ENCODE results near the gene RUNX2. TPM values are rescaled to one million over a fixed set of nuclear protein-coding genes. Genes with fewer than 3 reads are reported as not detected.

Gene RUNX2
- total and polyA plus RNA-seq, 8 donors: 2.5 to 5.9 (median 3.0) TPM

GRCh38 chr6:45419571-45420082, 91.5 kb downstream of the RUNX2 start:
- ATAC-seq: peak; percentile 63
- DNase-seq: peak; percentile 54 to 90 (median 80)
- no peak for TF ChIP-seq CTCF (IDR thresholded peaks at IDR 0.05)
- peak overlapping the region; percentile 27 to 69 for H3K4me3 ChIP-seq
- H3K27me3 ChIP-seq: peaks cover 24 to 94% of the 10 kb centered on the region in 2 donors
- no peaks in the 10 kb centered on the region for H3K36me3 ChIP-seq
- H3K9me3 ChIP-seq: no peaks in the 10 kb centered on the region
- intact Hi-C loops (cut with DNase I): loop anchor here in 1 of 2 donors (10.0 kb wide), 1 partner anchor 295 kb away; no protein-coding TSS in a partner anchor
- H3K27ac ChIP-seq: no peak overlapping the region
- H3K4me1 ChIP-seq: peaks cover 9 to 48% of the 10 kb centered on the region in 2 donors

GRCh38 chr6:45420083-45420908, 92.2 kb downstream of the RUNX2 start:
- peaks cover 9 to 48% of the 10 kb centered on the region in 2 donors for H3K4me1 ChIP-seq
- H3K36me3 ChIP-seq: no peaks in the 10 kb centered on the region
- no peak for ATAC-seq
- intact Hi-C loops (cut with DNase I): loop anchor here in 1 of 2 donors (10.0 kb wide), 1 partner anchor 295 kb away; no protein-coding TSS in a partner anchor
- H3K27me3 ChIP-seq: peaks cover 24 to 94% of the 10 kb centered on the region in 2 donors
- TF ChIP-seq CTCF (IDR thresholded peaks at IDR 0.05): no peak
- no peaks in the 10 kb centered on the region for H3K9me3 ChIP-seq
- DNase-seq: peak in 2 of 4 donors; percentile 45 to 65
- no peak overlapping the region for H3K27ac ChIP-seq
- peak overlapping the region; percentile 27 to 69 for H3K4me3 ChIP-seq

GRCh38 chr6:45420909-45421708, 93.0 kb downstream of the RUNX2 start:
- peak overlapping the region; percentile 55 to 69 for H3K4me3 ChIP-seq
- TF ChIP-seq CTCF (IDR thresholded peaks at IDR 0.05): no peak
- H3K27ac ChIP-seq: peak overlapping the region; percentile 50 to 84
- H3K27me3 ChIP-seq: peaks cover 24 to 87% of the 10 kb centered on the region in 2 donors
- H3K9me3 ChIP-seq: no peaks in the 10 kb centered on the region
- DNase-seq: no peak
- peaks cover 9 to 48% of the 10 kb centered on the region in 2 donors for H3K4me1 ChIP-seq
- no peaks in the 10 kb centered on the region for H3K36me3 ChIP-seq
- ATAC-seq: no peak
- intact Hi-C loops (cut with DNase I): loop anchor here in 1 of 2 donors (10.0 kb wide), 1 partner anchor 294 kb away; no protein-coding TSS in a partner anchor

- DNase-seq (peak in 3 of 4 donors; percentile 55 to 91 (median 79)), ATAC-seq (peak; percentile 65)
- Histone ChIP-seq H3K9me3 (no peaks in the 10 kb centered on the region), H3K4me3 (peak overlapping the region; percentile 55 to 69), H3K27me3 (peaks cover 24 to 79% of the 10 kb centered on the region in 2 donors), H3K36me3 (no peaks in the 10 kb centered on the region), H3K4me1 (peaks cover 9 to 48% of the 10 kb centered on the region in 2 donors), H3K27ac (peak overlapping the region; percentile 71 to 84)
- no peak for TF ChIP-seq CTCF (IDR thresholded peaks at IDR 0.05)
- intact Hi-C loops (cut with DNase I): loop anchor here in 1 of 2 donors (10.0 kb wide), 1 partner anchor 293 kb away; no protein-coding TSS in a partner anchor
Observed at GRCh38 chr6:45421709-45422502, 93.8 kb downstream of the RUNX2 start.
